ENCODE results near the gene ZDHHC14. TPM values are rescaled to one million over a fixed set of nuclear protein-coding genes. Genes with fewer than 3 reads are reported as not detected.
"Not testable (repeated sequence)": the region's sequence is repeated elsewhere in the genome, so short reads cannot be mapped to it uniquely, and the experiment has no call there.

The ZDHHC14 gene
- total and polyA plus RNA-seq, 9 donors, result 4.9 to 16.4 (median 5.9) TPM

- no peaks in the 10 kb centered on the region for H3K9me3 ChIP-seq
- H3K27ac ChIP-seq, result no peak overlapping the region
- no peaks in the 10 kb centered on the region for H3K36me3 ChIP-seq
- no peak overlapping the region for H3K4me3 ChIP-seq
- 73 to 86% (median 85%) methylated on average over 7 of the region's 7 CpGs for WGBS, 3 donors
- TF ChIP-seq POLR2A (IDR thresholded peaks at IDR 0.05) (no peak), EP300 (IDR thresholded peaks at IDR 0.05) (no peak)
- TF ChIP-seq, protein P1, sequence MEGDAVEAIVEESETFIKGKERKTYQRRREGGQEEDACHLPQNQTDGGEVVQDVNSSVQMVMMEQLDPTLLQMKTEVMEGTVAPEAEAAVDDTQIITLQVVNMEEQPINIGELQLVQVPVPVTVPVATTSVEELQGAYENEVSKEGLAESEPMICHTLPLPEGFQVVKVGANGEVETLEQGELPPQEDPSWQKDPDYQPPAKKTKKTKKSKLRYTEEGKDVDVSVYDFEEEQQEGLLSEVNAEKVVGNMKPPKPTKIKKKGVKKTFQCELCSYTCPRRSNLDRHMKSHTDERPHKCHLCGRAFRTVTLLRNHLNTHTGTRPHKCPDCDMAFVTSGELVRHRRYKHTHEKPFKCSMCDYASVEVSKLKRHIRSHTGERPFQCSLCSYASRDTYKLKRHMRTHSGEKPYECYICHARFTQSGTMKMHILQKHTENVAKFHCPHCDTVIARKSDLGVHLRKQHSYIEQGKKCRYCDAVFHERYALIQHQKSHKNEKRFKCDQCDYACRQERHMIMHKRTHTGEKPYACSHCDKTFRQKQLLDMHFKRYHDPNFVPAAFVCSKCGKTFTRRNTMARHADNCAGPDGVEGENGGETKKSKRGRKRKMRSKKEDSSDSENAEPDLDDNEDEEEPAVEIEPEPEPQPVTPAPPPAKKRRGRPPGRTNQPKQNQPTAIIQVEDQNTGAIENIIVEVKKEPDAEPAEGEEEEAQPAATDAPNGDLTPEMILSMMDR (IDR thresholded peaks at IDR 0.05), result no peak
- intact Hi-C loops (cut with DNase I), result no loop called here
- H3K27me3 ChIP-seq, result no peaks in the 10 kb centered on the region
- H3K4me1 ChIP-seq (ENCODE audit: insufficient read depth), result no peaks in the 10 kb centered on the region
- DNase-seq, result no peak
Measured at GRCh38 chr6:157689875-157690274, 308.9 kb downstream of the ZDHHC14 start.

GRCh38 chr6:157690441-157691210 is 309.6 kb downstream of the ZDHHC14 start:
- Histone ChIP-seq H3K36me3 (no peaks in the 10 kb centered on the region), H3K4me3 (no peak overlapping the region), H3K27me3 (no peaks in the 10 kb centered on the region), H3K9me3 (no peaks in the 10 kb centered on the region), H3K4me1 (ENCODE audit: insufficient read depth) (no peaks in the 10 kb centered on the region), H3K27ac (no peak overlapping the region)
- no peak for DNase-seq
- intact Hi-C loops (cut with DNase I), result no loop called here
- TF ChIP-seq POLR2A (IDR thresholded peaks at IDR 0.05), result no peak
- TF ChIP-seq, protein P1 (IDR thresholded peaks at IDR 0.05), result no peak
- TF ChIP-seq EP300 (IDR thresholded peaks at IDR 0.05), result no peak
- WGBS, 3 donors, result 84 to 90% (median 86%) methylated on average over 16 of the region's 16 CpGs

DNA sequence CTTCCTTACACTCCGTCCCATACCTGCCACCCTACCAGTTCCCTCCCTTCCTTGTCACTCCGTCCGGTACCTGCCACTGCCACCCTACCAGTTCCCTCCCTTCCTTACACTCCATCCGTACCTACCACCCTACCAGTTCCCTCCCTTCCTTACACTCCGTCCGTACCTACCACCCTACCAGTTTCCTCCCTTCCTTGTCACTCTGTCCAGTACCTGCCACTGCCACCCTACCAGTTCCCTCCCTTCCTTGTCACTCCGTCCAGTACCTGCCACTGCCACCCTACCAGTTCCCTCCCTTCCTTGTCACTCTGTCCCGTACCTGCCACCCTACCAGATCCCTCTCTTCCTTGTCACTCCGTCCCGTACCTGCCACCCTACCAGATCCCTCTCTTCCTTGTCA is 310.6 kb downstream of the ZDHHC14 start:
- H3K27me3 ChIP-seq; H3K9me3 ChIP-seq; H3K36me3 ChIP-seq; intact Hi-C loops (cut with DNase I); H3K4me3 ChIP-seq; DNase-seq; H3K4me1 ChIP-seq (ENCODE audit: insufficient read depth); H3K27ac ChIP-seq: not testable (repeated sequence)
- WGBS, 3 donors, result 87 to 91% (median 89%) methylated on average over 10 of the region's 10 CpGs

GRCh38 chr6:157693867-157694266 is 312.9 kb downstream of the ZDHHC14 start:
- DNase-seq, result no peak
- no peak overlapping the region for H3K4me3 ChIP-seq
- no peaks in the 10 kb centered on the region for H3K27me3 ChIP-seq
- H3K27ac ChIP-seq, result no peak overlapping the region
- intact Hi-C loops (cut with DNase I), result no loop called here
- no peaks in the 10 kb centered on the region for H3K4me1 ChIP-seq (ENCODE audit: insufficient read depth)
- no peak for TF ChIP-seq POLR2A (IDR thresholded peaks at IDR 0.05)
- TF ChIP-seq, protein P1 (IDR thresholded peaks at IDR 0.05), result no peak
- TF ChIP-seq EP300 (IDR thresholded peaks at IDR 0.05), result no peak
- H3K36me3 ChIP-seq, result no peaks in the 10 kb centered on the region
- H3K9me3 ChIP-seq, result no peaks in the 10 kb centered on the region
- 74 to 82% (median 74%) methylated on average over 7 of the region's 7 CpGs for WGBS, 3 donors

- H3K4me1 ChIP-seq (ENCODE audit: insufficient read depth), result no peaks in the 10 kb centered on the region
- TF ChIP-seq, protein P1 (IDR thresholded peaks at IDR 0.05), result no peak
- TF ChIP-seq POLR2A (IDR thresholded peaks at IDR 0.05) (no peak), EP300 (IDR thresholded peaks at IDR 0.05) (no peak)
- WGBS, 3 donors, result 87 to 93% (median 89%) methylated on average over 17 of the region's 17 CpGs
- intact Hi-C loops (cut with DNase I), result no loop called here
- H3K27ac ChIP-seq, result no peak overlapping the region
- DNase-seq, result no peak
- no peaks in the 10 kb centered on the region for H3K27me3 ChIP-seq
- no peak overlapping the region for H3K4me3 ChIP-seq
- H3K36me3 ChIP-seq, result no peaks in the 10 kb centered on the region
- H3K9me3 ChIP-seq, result no peaks in the 10 kb centered on the region
Measured at GRCh38 chr6:157695301-157696040, 314.5 kb downstream of the ZDHHC14 start.

All from ovary (tissue), 9 donors.